Osteoblast (primary cell): ENCODE measurements around the gene STX16. TPM values are rescaled to one million over a fixed set of nuclear protein-coding genes. Genes with fewer than 3 reads are reported as not detected.

Experiments used
- DNase-seq: peaks from one replicate; pipeline ENCODE4 v3.0.0; 2011; ENCODE audit warnings: low spot score, mixed read lengths; ENCODE audit not compliant: insufficient read length; ENCODE audit errors: missing footprints
- H2AFZ ChIP-seq: 2 replicates; pipeline ENCODE4 v1.6.0; 2011; ENCODE audit warnings: mild to moderate bottlenecking, low read length
- H3K27ac ChIP-seq: 2 replicates; pipeline ENCODE4 v1.5.1; 2011; ENCODE audit warnings: mild to moderate bottlenecking, low read depth, low read length, moderate library complexity
- H3K27me3 ChIP-seq: 2 replicates; pipeline ENCODE4 v1.6.0; 2012; ENCODE audit warnings: mild to moderate bottlenecking, control low read depth, inconsistent platforms, low read length, moderate library complexity; ENCODE audit not compliant: insufficient read depth
- H3K36me3 ChIP-seq: 2 replicates; pipeline ENCODE4 v1.5.1; 2011; ENCODE audit warnings: mild to moderate bottlenecking, low read length, control low read depth, moderate library complexity; ENCODE audit not compliant: insufficient read depth
- H3K4me1 ChIP-seq: 2 replicates; pipeline ENCODE4 v1.5.1; 2011; ENCODE audit warnings: mild to moderate bottlenecking, low read length, control low read depth, moderate library complexity; ENCODE audit not compliant: insufficient read depth
- H3K4me2 ChIP-seq: 2 replicates; pipeline ENCODE4 v1.6.0; 2011; ENCODE audit warnings: mild to moderate bottlenecking, low read length; ENCODE audit not compliant: insufficient read depth
- H3K4me3 ChIP-seq: fragments of 200-600 bp; sonication (generic); 3 replicates; pipeline ENCODE4 v1.5.1; 2012; ENCODE audit warnings: mild to moderate bottlenecking, low read length, inconsistent platforms; ENCODE audit not compliant: insufficient read depth
- H3K79me2 ChIP-seq: 2 replicates; pipeline ENCODE4 v1.6.0; 2012; ENCODE audit warnings: mild to moderate bottlenecking, low read length, control low read depth, inconsistent platforms; ENCODE audit not compliant: insufficient read depth
- H3K9me3 ChIP-seq: 2 replicates; pipeline ENCODE4 v1.5.1; 2011; ENCODE audit warnings: low read depth, low read length, control low read depth
- H4K20me1 ChIP-seq: 2 replicates; pipeline ENCODE4 v1.6.0; 2012; ENCODE audit warnings: mild to moderate bottlenecking, low read length, control low read depth; ENCODE audit not compliant: insufficient read depth
- total RNA-seq: library from RNA; depleted of rRNA; stranded (reverse); fragments of >200 nt; gene quantifications from 2 replicates; pipeline ENCODE4 v1.2.3, GENCODE V29; 2012
- TF ChIP-seq, protein P1 (sequence below): IDR thresholded peaks from 2 replicates; pipeline ENCODE4 v1.5.1; 2011; ENCODE audit warnings: mild to moderate bottlenecking, low read depth, low read length, moderate library complexity; ENCODE audit errors: extremely low read depth

Gene STX16
- total RNA-seq, 1 donor, result 28.6 TPM

GRCh38 chr20:58645412-58645968 is 5.6 kb upstream of the STX16 start:
- no peak overlapping the region for H3K27ac ChIP-seq
- H3K36me3 ChIP-seq, result no peaks in the 10 kb centered on the region
- TF ChIP-seq, protein P1, sequence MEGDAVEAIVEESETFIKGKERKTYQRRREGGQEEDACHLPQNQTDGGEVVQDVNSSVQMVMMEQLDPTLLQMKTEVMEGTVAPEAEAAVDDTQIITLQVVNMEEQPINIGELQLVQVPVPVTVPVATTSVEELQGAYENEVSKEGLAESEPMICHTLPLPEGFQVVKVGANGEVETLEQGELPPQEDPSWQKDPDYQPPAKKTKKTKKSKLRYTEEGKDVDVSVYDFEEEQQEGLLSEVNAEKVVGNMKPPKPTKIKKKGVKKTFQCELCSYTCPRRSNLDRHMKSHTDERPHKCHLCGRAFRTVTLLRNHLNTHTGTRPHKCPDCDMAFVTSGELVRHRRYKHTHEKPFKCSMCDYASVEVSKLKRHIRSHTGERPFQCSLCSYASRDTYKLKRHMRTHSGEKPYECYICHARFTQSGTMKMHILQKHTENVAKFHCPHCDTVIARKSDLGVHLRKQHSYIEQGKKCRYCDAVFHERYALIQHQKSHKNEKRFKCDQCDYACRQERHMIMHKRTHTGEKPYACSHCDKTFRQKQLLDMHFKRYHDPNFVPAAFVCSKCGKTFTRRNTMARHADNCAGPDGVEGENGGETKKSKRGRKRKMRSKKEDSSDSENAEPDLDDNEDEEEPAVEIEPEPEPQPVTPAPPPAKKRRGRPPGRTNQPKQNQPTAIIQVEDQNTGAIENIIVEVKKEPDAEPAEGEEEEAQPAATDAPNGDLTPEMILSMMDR, result no peak
- no peak overlapping the region for H3K4me3 ChIP-seq
- H3K9me3 ChIP-seq, result no peaks in the 10 kb centered on the region
- peaks cover 26% of the 10 kb centered on the region for H3K4me1 ChIP-seq
- no peaks in the 10 kb centered on the region for H4K20me1 ChIP-seq
- no peak overlapping the region for H2AFZ ChIP-seq
- DNase-seq, result no peak
- no peak overlapping the region for H3K4me2 ChIP-seq
- H3K79me2 ChIP-seq, result no peaks in the 10 kb centered on the region
- no peaks in the 10 kb centered on the region for H3K27me3 ChIP-seq

DNA sequence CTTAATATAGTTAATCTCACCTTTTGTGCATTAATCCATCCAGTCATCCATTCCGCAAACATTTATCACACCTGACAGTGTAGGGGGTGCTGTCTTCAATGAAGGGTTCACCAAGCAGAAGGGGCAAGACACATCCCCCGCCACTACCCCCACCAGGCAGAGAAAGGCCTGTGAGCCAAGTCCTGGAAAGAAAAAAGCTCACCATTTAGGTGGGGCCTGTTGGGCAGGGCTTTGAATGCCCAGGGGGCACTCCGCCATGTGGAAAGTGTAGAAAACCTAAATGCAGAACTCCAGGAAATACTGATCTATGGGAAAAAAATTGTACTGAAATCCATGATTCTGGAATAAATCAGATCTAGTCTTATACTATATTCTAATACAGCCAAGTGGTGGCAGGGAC is 4.8 kb upstream of the STX16 start:
- no peak overlapping the region for H3K4me2 ChIP-seq
- no peaks in the 10 kb centered on the region for H4K20me1 ChIP-seq
- H3K9me3 ChIP-seq, result no peaks in the 10 kb centered on the region
- no peak overlapping the region for H3K27ac ChIP-seq
- no peak overlapping the region for H3K4me3 ChIP-seq
- no peaks in the 10 kb centered on the region for H3K36me3 ChIP-seq
- TF ChIP-seq, protein P1, result no peak
- no peaks in the 10 kb centered on the region for H3K27me3 ChIP-seq
- no peak for DNase-seq
- peaks cover 20% of the 10 kb centered on the region for H3K4me1 ChIP-seq
- peaks cover 2% of the 10 kb centered on the region for H3K79me2 ChIP-seq
- no peak overlapping the region for H2AFZ ChIP-seq

- no peak overlapping the region for H3K4me2 ChIP-seq
- no peak overlapping the region for H2AFZ ChIP-seq
- H3K27ac ChIP-seq, result no peak overlapping the region
- no peak overlapping the region for H3K4me3 ChIP-seq
- peaks cover 7% of the 10 kb centered on the region for H3K79me2 ChIP-seq
- DNase-seq, result no peak
- no peaks in the 10 kb centered on the region for H4K20me1 ChIP-seq
- H3K36me3 ChIP-seq, result no peaks in the 10 kb centered on the region
- TF ChIP-seq, protein P1, result no peak
- H3K4me1 ChIP-seq, result peaks cover 20% of the 10 kb centered on the region
- no peaks in the 10 kb centered on the region for H3K9me3 ChIP-seq
- H3K27me3 ChIP-seq, result no peaks in the 10 kb centered on the region
These were observed 4.4 kb upstream of the STX16 start for GRCh38 chr20:58646703-58647102.

DNA sequence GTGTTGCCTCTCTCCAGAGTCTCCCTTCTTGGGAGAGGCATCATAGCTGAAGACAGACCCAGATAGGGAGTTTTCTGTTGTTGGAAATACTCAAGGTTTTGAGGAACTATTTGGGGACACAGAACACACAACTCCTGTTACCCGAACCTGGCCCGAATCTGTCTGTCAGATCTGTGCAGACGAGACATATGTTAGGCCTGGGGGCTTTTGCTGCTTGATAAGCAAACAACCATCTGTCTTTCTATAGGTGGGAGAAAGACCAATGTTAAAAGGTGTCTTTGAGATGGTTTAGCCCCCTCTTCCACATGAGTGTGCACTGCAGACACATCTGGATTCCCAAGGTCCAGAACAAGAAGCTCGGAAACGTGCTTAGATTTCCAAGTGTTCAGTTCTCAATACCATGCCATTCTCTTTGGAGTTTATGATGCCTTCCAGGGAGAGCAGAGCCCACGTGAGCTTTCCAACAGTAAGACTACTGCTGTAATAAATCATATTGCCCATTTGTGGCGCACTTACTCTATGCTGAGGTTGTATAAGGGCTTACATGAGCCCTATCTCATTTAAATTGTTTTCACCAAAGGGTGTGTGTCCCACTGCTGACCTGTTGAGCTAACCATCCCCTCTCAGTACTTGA is 3.8 kb upstream of the STX16 start:
- Histone ChIP-seq H3K4me3 (no peak overlapping the region), H4K20me1 (no peaks in the 10 kb centered on the region), H3K9me3 (no peaks in the 10 kb centered on the region), H2AFZ (no peak overlapping the region), H3K36me3 (no peaks in the 10 kb centered on the region), H3K4me2 (peak overlapping the region; percentile 20), H3K4me1 (peaks cover 20% of the 10 kb centered on the region), H3K27me3 (no peaks in the 10 kb centered on the region), H3K27ac (peak overlapping the region; percentile 33), H3K79me2 (peaks cover 12% of the 10 kb centered on the region)
- TF ChIP-seq, protein P1, result no peak
- DNase-seq, result no peak
